Pons (tissue), 1 donor: ENCODE measurements around the gene MAB21L2.
"Not testable (repeated sequence)": the region's sequence is repeated elsewhere in the genome, so short reads cannot be mapped to it uniquely, and the experiment has no call there.

ENCODE experiments used
- DNase-seq: peaks from one replicate; pipeline ENCODE4 v3.0.0-alpha.2; 2016; ENCODE audit warnings: low spot score

The MAB21L2 gene

GRCh38 chr4:150582146-150582872 is at the start of gene MAB21L2:
Gene MAB21L2 (plus strand): TSS chr4:150582151. CDS start chr4:150583030, 879 bp downstream.
- no peak for DNase-seq

- no peak for DNase-seq
Measured at GRCh38 chr4:150533673-150534072, 48.3 kb upstream of the MAB21L2 start.

- no peak for DNase-seq
Measured at GRCh38 chr4:150534818-150535217, 47.1 kb upstream of the MAB21L2 start.

DNA sequence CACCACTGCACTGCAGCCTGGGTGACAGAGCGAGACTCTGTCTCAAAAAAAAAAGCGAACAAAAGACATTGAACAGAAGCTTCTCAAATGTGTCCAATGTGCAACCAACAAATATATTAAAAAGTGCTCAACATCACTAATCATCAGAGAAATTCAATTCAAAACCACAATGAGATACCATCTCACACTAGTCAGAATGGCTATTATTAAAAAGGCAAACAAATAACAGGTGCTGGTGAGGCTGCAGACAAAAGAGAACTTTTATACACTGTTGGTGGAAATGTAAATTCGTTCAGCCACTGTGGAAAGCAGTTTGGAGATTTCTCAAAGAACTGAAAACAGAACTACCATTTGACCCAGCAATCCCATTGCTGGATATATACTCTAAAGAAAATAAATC is 44.0 kb upstream of the MAB21L2 start:
- DNase-seq = not testable (repeated sequence)

DNA sequence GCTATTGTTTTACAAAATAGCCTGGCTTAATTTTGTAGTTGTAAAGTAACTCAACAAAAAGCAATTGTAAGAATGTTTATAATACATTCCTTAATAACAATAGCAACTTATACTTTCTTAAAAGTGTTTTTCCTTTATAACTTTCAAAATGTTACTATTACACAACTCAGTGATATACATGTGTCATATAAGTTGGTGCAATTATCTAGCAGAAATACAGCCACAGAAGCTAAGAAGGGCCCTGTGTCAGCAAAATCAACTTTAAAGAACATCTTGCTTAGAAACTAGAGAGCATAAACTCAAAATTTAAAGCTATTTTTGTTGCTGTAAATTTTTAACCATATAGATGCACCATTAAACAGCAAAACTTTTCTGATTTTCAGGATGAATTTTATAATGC is 41.4 kb upstream of the MAB21L2 start:
- DNase-seq = no peak

GRCh38 chr4:150540959-150541360 is 41.0 kb upstream of the MAB21L2 start:
- no peak for DNase-seq

DNA sequence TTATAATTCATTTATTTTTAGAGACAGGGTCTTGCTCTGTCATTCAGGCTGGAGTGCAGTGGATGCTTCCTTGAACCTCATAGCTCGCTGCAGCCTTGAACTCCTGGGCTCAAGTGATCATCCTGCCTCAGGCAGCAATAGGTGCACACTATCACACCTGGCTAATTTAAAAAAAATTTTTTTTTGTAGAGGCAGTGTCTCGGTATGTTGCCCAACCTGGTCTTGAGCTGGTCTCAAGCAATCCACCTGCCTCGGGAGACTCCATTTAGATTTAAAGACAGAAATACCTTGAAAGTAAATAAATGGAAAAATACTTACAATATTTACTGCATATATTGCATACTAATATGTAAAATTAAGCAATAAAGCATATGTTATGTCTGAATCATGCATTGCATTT is 40.3 kb upstream of the MAB21L2 start:
- no peak for DNase-seq

- DNase-seq = no peak
Measured at GRCh38 chr4:150543042-150543441, 38.9 kb upstream of the MAB21L2 start.

- no peak for DNase-seq
Measured at GRCh38 chr4:150546286-150546685, 35.7 kb upstream of the MAB21L2 start.

DNA sequence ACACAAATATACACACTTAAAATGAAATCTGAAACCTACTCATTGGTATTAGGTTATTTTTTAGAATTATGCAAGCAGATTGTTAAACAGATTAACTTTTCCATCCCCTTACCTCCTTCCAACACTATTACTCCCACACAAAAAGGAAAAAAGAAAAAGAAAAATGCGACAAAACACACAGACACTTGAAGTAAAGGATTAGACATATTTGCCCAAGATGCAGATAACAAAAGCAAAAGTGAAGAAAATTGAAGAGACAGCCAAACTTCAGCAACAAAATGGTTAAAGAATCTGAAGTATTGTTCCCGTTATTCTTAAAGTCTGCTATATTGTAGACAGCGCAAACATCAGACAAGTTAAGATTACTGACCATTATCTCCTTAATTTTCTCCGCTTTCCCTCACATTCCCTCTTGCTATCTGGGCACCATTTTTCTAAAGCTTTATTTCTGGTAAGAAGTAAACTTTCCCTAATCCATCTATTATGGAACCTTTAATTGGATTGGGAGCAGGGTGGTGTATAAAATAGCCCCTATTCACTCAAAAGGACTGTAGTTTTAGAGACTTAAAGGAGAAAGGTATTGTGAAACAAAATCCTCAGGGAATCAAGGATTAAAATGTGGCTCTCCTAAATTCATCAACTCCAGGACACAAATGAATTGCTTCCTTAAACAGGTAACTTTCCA is 34.7 kb upstream of the MAB21L2 start:
- no peak for DNase-seq

DNA sequence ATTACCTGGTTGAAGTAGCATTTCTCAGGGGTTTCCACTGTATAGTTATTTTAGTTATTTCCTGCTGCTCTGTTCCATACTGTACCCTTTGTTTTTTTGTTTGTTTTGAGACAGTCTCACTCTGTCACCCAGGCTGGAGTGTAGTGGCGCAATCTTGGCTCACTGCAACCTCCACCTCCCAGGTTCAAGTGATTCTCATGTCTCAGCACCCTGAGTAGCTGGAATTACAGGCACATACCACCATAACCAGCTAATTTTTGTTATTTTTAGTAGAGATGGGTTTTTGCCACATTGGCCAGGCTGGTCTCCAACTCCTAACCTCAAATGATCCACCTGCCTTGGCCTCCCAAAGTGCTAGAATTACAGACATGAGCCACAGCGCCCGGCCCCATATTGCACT is 24.1 kb upstream of the MAB21L2 start:
- DNase-seq = not testable (repeated sequence)

GRCh38 chr4:150561143-150561737 is 20.7 kb upstream of the MAB21L2 start:
- DNase-seq = no peak

- DNase-seq = no peak
Measured at GRCh38 chr4:150562250-150562649, 19.7 kb upstream of the MAB21L2 start.

DNA sequence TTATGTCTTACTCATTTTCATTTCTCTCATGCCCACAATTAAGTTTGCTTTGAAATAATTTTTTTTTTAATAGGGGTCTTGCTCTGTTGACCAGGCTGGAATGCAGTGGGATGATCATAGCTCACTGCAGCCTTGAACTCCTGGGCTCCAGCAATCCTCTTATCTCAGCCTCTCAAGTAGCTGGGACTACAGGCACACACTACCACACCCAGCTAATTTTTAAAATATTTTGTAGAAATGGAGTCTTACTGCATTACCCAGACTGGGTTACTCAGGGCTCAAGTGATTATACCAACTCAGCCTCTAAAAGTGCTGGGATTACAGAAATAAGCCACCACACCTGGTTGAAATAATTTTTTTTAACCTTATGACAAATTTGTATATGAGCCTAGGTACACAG is 19.2 kb upstream of the MAB21L2 start:
- DNase-seq = no peak

- not testable (repeated sequence) for DNase-seq
Measured at GRCh38 chr4:150564967-150565366, 17.0 kb upstream of the MAB21L2 start.

GRCh38 chr4:150567070-150567469 is 14.9 kb upstream of the MAB21L2 start:
- DNase-seq = no peak

DNA sequence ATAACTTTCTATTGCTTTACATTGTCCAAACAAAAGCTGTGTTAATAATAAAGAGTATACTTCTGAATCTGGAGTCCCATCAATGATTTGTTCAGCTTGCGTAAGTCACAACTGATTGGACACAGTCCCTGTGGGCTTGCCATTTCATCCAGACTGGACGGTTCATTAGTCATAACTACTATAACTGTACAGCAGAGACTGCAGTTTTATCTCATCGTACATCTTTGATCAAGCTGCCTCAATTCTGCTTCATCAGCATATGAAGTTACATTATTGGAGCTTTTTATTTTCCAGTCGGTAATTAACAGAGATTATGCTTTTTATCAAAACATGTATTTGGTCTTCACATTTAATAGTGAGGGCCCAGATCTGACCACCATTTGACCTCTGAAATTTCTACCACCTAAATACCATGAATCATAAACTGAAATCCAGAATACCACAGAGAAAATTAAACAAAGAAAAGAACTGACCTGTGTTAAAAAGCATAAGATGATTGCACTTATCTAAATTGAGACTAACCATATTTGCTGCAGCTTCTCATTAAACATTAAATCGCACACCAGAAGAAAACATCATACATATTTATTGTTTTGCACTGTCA is 12.5 kb upstream of the MAB21L2 start:
- DNase-seq = no peak

DNA sequence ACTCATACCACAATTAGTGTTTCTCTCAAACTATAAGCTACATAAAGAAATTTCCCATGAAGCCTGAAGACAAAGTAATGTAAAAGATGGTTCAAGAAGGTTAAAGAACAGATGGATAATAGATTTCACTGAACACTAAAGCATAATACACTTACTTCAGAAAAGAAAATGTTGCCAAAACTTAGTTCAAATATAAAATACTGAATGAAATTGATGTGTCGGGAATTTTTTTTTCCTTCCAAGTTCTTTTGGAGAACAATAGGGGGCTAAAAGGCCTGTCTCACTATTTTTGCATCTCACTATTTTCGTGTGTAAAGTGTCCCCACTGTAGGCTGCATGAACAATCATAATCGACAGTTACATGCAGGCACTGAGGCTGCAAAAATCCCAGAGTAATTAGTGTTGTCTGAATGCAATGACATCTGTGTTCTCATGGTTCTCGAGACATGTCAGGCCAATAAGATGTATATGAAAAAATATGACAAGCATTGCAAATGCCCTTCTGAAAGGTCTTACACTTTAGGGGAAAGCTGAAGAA is 11.9 kb upstream of the MAB21L2 start:
- DNase-seq = no peak

GRCh38 chr4:150570862-150571261 is 11.1 kb upstream of the MAB21L2 start:
- no peak for DNase-seq

GRCh38 chr4:150572704-150573504 is 9.0 kb upstream of the MAB21L2 start:
- DNase-seq = no peak

DNA sequence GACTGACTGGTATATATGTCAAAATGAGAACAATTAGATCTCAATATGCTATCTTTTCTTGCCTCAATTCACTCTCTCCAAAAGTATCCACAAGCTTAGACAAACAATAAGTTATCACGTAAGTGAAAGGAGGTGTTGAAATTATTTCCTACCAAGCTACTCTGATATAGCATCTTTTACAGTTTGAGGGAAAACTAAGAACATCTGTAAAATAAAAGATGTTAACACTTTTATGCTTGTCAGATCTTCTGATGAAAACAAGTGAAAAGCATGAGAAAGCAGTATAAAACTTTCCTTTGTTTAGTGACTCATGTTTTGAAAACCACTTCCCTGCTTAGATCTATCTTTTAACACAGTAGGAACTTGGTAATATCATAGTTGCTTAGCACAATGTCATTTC is 8.4 kb upstream of the MAB21L2 start:
- DNase-seq = no peak

DNA sequence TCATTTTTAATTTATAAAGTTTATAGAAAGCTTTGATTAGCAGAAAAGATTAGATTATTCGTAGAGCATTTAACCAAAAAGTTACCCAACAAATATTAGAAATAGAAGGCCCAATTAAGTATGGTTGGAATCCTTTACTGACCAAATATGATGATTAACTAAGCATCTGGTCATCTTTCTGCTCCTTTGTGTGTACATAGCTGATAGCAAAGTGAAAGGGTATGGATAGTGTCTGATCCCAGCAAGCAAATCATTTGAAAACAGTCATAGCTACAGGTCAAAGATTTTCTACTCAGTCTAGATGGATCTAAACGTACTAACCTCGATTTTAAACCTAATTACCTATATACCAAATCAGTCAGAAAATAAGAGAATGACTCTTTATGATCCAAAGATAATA is 7.3 kb upstream of the MAB21L2 start:
- DNase-seq = no peak
